Pons (tissue), 1 donor: ENCODE results near the gene PNRC2.

Experiments
- DNase-seq: peaks from one replicate; pipeline ENCODE4 v3.0.0-alpha.2; 2016; ENCODE audit warnings: low spot score

PNRC2 gene

GRCh38 chr1:23959461-23960290 is at the start of gene PNRC2:
Gene PNRC2 (plus strand): TSS chr1:23959828. CDS start chr1:23961458, 1,630 bp downstream.
- DNase-seq: peak; percentile 95

GRCh38 chr1:23910144-23910543 is 49.5 kb upstream of the PNRC2 start:
- DNase-seq: no peak

- DNase-seq: no peak
These were observed 48.9 kb upstream of the PNRC2 start for GRCh38 chr1:23910553-23911246.

- DNase-seq: no peak
These were observed 47.7 kb upstream of the PNRC2 start for GRCh38 chr1:23911921-23912320.

- DNase-seq: no peak
These were observed 46.3 kb upstream of the PNRC2 start, which contains the start of gene CNR2 for GRCh38 chr1:23913212-23913880. Gene CNR2 (minus strand): TSS chr1:23913362. CDS start chr1:23875617, 37,745 bp downstream.

GRCh38 chr1:23914921-23915320 is 44.7 kb upstream of the PNRC2 start:
- DNase-seq: no peak

GRCh38 chr1:23915466-23915865 is 44.2 kb upstream of the PNRC2 start:
- no peak for DNase-seq

GRCh38 chr1:23916209-23917131 is 43.2 kb upstream of the PNRC2 start:
- peak; percentile 50 for DNase-seq

GRCh38 chr1:23922321-23922943 is 37.2 kb upstream of the PNRC2 start:
- DNase-seq: no peak

GRCh38 chr1:23923592-23924499 is 35.8 kb upstream of the PNRC2 start:
- no peak for DNase-seq

- no peak for DNase-seq
These were observed 35.0 kb upstream of the PNRC2 start for GRCh38 chr1:23924601-23925000.

GRCh38 chr1:23925279-23925678 is 34.3 kb upstream of the PNRC2 start:
- DNase-seq: no peak

- DNase-seq: no peak
These were observed 32.5 kb upstream of the PNRC2 start for GRCh38 chr1:23927097-23927496.

- no peak for DNase-seq
These were observed 30.8 kb upstream of the PNRC2 start for GRCh38 chr1:23928789-23929188.

GRCh38 chr1:23930270-23930669 is 29.4 kb upstream of the PNRC2 start:
- no peak for DNase-seq

- DNase-seq: no peak
These were observed 28.7 kb upstream of the PNRC2 start for GRCh38 chr1:23930861-23931490.

GRCh38 chr1:23931491-23931880 is 28.1 kb upstream of the PNRC2 start:
- no peak for DNase-seq

- no peak for DNase-seq
These were observed 23.0 kb upstream of the PNRC2 start for GRCh38 chr1:23936481-23937176.

- DNase-seq: no peak
These were observed 12.3 kb upstream of the PNRC2 start for GRCh38 chr1:23947366-23947765.
